GM19328 (cell line): ENCODE results near the gene STXBP6.
"Not testable (repeated sequence)": the region's sequence is repeated elsewhere in the genome, so short reads cannot be mapped to it uniquely, and the experiment has no call there.

Experiments
- ATAC-seq: cut with Tn5 transposase; IDR thresholded peaks from one replicate; pipeline ENCODE4 v1.9.1; 2021; ENCODE audit warnings: mild to moderate bottlenecking, moderate library complexity; ENCODE audit not compliant: unreplicated experiment

The STXBP6 gene

DNA sequence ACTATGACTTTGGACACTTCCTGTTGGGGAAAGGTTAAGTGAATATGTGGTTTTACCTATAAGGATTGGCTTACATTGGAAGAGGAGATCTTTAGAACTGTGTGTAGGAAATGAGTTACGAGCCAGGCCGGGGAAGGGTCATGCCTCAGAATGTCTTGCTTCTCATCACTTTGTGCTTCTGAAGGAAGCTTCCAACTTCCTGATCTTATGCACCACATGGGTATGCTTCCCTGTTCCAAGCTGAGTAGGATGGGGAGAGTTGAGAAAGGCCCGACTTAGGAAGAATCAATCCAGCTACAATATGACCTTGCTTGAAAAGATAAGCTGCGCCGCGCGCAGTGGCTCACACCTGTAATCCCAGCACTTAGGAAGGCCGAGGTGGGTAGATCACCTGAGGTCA lies 59.9 kb downstream of the STXBP6 start:
- no peak for ATAC-seq

DNA sequence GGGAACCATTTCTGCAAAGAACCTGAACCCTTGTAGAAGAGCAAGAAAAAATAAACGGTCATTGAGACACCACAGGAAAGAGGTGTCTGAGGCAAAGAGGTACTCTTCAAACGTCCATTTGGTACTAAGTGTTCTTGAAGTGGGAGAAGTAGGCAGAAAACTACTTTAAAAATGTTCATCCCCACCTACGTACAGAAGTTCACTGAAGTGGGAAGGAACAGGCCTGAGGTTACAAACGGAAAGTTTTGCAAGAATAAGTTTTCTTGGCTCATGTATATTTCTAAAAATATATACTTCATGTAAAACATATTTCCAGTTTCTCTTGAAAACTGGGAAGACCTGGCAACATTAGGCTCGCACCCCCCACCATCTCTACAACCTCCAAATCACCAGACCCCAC lies 61.2 kb downstream of the STXBP6 start:
- no peak for ATAC-seq

DNA sequence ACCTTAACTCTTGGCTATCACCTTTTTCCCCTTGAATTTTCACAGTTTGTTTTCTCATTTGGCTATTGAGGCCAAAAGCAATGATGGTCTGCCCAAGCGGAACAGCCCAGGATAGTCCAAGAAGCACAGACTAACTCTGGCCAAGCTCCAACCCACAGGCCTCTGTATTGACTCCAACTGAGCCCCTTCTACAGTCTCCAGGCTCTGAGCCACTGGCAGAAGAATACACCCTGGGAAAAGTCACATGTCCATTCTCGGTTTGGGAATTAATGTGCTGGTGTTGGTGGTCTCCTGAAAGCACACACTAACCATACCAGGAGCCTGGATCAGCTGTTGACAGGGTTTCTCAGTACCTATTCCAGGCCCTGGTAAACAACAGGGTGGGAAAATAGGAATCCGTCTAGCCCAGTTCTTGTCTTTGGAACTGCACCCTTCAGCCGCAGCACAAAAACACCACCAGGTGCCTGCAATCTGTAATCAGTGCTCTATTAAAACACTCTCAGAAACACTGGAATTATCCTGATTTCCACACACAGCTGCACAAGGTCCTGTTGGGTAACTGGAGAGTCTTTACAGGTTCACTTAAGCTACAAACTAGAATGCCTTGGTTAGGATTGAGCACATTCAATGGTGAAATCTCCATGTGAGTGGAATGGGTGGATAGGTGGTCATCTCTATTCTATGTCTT lies 63.6 kb downstream of the STXBP6 start:
- ATAC-seq, result no peak

DNA sequence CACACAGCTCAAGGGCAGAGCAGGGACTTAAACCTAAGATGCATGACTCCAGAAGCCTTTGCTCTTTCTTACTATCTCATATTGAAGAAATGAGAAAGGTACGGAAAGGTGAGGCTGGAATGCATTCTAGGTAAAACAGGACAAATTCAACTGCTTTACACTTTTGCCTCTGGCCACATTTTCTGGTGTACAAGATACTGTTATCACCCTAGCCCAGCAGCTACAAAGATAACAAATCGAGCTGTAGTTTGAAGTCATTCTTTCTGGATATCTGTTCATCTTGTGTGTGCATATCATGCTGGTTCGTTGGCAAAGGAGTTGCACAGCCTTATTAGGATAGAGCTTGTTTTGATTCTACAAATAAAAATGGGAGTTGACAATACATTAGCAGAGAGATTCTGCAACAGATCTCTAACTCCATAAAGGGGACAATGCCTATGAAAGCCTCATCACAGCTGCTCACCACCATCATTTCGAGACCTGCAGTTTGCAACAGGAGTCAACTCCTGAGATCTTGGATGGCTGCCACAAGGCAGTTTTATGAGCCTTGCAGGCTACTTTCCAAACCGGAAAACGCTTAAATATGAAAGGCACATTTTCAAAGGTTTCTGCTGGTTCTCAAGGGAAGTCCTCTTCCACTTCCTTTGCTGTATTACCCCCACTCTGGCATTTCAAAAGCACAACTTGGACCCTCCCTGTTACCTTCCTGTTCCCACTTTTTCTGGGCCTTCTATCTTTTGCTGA lies 64.9 kb downstream of the STXBP6 start:
- no peak for ATAC-seq

DNA sequence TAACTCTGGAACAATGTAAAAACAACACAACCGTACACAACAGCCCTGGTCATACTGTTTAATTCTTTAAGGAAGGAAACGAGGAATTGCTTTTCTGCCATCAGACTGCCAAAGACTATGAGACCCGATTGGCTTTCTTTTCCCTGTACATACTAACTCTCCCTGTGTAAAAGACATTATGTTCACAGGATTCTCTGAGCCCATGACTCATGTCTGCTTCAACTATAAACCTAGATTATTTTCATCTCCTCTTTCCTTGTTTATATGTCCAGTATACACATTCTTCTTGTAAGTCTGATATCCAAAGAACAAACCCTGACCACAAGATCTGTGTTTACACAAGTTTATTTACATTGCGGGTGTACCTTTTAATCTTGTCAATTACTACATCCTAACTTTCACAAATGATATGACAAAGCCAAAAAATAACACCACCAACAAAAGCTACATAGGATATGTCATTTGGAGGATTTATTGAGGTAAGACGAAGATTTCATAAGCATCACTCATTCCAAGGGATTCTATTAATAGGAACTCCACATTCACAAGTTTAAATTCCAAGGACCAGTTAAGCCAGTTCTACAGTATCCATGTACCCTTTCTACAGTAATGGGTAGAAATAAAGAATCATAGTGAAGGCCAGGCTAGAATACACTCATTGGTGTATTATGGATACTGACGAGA lies 67.3 kb downstream of the STXBP6 start:
- ATAC-seq, result no peak

DNA sequence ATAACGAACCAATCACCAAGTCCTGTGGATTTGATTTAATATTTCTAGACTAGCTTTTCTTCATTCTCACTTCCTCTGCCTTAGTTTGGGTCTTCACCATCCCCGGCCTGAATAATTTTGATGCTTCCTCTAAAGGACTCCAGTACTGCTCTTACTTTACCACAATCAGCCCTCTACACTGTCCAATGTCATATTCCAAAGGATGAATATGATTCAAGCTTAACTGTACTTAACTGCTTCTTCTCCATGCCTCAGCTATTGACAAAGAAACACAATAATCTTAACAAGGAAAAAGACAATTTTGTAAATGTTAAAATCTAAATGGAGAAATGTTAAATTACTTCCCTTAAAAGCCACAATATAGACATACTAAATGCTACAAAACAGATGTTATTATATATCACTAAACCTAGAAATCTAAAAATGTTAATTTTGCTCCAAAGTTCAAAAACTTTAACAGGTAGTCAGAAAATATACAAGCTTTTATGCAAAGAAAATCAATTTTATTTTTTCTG lies 70.2 kb downstream of the STXBP6 start:
- ATAC-seq, result no peak

DNA sequence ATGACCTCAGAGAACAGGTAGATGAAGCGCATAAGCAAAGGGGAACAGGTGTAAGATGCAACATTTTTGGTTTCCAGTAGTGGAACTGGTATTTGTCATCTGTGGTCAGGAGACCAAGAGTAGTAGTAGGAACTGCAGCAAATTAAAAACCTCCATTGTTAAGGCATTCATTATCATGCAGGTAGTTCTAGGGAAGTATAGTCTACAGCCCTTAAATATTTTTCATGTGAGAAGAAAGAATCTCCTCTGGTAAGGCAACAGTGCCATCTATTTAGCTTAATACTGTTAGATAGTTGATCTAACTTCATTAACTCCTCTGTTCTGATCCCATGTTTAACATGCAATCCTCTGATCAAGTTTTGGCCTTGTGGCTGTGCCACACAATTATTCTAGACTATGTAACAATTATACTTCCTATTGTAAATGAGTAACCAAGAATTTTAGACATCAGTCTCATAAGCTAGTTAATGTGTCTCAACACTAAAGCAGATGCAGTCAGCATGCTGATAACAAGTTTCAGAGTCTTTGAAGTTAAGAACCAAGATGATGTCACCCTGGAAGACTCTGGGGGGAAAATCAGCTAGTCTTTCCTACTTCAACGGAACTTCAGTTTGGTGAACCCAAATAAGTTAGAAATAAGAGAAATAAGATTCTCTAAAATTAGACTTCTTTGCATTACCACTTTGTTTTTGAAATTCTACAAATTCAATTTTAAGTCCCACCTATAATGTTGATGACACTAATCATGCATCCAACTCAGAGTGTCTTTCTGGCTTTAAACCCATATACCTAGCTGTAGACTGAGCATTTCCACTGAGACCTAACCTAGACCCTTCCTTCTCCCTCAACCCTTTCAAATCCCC lies 70.9 kb downstream of the STXBP6 start:
- peak; percentile 62 for ATAC-seq

DNA sequence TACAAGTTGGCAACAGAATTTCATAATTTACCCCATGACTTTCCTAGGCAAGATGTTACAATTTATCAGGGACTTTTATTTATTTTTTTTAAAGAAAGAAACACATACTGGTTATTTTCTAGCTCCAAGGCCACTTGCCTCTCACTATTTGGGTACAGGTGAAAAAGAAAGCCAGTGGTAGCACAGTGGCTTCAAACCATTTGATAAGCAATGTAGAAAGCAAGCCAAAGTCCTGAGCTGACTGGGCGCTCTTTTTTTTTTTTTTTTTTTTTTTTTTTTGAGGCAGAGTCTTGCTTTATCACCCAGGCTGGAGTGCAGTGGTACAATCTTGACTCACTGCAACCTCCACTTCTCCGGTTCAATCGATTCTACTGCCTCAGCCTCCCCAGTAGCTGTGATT lies 73.3 kb downstream of the STXBP6 start:
- ATAC-seq, result no peak

DNA sequence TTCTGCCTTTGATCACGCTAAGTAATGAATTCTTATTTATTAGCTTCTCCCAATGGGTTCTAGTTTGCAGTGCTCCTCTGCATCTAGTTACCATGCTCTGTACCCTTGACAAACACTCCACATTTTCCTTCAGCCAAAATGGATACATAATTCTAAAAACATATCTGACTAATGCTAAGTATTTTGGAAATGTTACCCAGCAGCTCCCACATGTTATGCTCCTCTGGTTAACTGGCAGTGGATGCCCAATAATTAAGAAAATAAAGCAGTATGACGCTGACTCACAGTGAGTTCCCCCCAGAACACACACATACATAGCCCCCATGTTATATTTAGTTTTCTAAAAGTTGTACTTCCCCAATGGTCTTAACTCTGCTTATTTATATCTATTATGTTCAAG lies 74.6 kb downstream of the STXBP6 start:
- ATAC-seq, result no peak

DNA sequence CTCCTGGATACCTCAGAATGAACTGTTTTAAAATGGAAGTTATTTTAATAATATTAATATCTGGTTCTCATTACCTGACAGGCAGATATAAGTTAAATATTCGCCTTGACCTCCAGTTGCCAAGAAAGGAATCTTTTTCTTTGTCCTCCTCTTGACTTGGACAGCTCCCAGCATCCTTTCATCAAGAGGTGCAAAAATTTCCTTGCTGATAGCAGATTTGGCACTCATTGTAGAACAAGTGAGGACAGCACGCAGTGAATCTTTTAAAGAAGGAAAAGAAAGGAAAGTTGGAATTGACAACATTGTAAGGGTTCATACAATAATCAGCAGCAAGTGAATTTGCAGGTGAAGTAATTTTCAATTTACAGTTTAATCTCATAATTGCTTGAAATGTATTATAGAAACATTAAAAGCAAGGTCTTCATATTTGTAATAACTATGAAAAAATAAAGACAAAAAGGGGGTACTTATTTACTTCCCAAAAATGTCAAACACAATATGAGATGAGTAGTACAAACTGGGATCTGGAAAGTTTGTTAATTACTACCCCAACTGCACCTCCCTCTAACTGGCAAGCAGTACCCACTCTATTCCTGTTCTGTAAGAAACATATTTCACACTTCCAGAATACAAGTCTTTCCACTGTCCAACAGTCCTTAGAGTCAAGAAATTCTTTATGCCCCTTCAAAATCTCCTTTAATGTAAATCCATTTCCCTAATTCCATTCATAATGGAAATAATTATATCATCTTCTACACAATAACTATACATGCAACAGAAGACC lies 75.2 kb downstream of the STXBP6 start:
- ATAC-seq, result no peak

DNA sequence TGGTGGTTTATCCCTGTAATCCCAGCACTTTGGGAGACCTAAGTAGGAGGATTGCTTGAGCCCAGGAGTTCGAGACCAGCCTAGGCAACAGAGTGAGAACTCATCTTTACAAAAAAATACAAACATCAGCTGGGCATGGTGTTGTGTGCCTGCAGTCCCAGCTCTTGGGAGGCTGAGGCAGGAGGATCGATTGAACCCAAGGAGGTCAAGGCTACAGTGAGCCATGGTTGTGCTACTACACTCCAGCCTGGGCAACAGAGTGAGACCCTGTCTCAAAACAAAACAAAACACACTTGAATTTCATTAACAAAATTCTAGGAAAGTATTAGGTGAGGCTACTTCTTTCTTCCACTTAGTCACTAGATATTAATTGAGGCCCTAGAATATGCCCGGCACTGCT lies 77.1 kb downstream of the STXBP6 start:
- ATAC-seq, result no peak

DNA sequence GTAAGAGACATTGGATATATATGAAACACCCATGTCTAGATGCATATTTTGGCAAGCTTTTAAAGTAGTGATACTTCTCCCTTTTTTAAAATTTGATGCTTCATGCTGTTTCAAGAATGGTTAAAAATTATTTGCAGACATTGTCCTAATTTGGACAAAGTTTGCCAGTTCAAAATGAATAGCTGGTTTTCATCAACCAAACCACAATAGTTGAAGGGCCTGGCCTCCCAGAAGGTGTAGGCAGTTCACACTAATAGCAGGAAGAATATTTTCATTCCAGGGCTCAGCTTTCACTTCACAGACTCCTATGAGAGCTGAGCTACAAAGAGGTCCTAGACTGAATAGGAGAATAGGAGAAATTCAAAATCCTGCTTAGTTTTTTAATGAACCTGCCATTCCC lies 78.7 kb downstream of the STXBP6 start:
- ATAC-seq, result no peak

DNA sequence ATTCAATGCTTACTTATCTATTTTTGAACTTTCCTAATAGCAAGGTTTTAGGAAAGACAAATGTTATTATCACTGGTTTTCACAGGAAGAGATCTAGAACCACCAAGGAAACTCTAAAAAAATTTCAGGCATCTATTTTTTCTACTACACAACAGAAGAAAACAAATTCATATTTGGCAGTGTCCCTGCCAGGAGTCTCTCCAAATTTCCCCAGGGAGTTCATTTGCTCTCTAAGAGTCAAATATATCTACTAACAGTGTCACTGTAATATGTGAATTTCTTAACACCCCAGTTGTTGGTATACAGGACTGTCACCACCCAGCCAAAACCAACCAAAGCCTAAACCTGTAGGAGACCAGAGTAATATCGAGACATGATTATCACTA lies 83.4 kb downstream of the STXBP6 start:
- no peak for ATAC-seq

DNA sequence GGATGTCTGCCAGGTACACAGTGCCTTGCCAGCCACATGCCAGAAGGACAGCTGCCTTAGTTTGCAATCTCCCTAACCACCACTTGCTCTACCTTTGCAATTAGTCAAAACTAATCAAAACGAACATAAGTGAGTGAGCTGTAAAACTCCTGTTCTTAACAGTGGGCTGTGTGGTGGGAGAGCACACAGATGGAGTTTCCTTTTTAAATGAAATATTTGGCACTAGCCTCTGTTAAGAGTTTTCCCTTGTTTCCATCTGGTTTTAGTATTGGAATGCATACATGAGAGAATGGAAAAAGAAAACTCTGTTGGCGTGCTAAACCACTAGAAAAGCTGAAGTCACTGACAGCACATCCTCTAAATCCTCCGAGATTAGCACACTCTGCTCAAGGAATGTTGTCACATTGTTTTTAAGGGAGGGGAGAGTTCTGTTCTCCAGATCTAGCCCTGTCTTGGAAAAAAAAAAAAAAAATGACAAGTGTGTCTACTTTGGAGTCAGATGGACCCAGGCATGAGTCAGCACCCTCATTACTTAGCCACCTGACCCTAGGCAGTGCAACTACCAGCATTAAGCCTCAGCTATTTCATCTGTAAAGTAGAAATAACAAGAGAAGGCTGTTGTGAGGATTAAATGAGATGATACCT lies 83.9 kb downstream of the STXBP6 start:
- ATAC-seq, result no peak

DNA sequence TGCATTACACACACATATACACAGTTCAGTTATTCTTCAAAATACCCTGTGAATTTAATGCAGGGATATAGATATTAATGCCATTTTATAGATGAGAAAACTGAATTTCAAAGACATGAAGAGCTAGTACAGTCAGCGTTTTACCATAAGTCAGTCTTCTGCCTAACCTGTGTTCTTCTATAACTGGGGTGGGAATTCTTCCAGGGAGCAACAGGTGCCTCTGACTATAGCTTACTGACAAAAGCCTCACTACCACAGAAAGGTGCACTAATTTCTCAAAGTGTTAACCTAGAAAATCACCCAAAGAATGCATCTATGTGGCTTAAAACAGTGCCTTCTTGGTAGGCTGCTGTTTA lies 84.4 kb downstream of the STXBP6 start:
- no peak for ATAC-seq

DNA sequence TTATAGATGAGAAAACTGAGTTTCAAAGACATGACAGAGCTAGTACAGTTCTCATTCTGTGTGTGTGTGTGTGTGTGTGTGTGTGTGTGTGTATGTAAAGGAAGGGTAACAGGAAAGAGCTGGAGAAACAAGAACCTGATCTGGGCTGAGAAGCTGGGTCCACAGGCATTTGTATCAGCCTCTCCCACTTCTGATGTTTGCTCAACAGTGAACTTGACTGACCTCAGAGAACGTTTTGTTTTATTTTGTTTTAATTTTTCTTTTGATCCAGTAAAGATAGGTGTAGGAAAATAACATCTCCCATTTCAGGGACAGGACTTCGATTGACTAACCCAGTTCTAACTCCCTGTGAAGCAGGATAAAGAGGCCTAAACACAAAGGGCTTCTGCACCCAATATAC lies 85.4 kb downstream of the STXBP6 start:
- ATAC-seq, result no peak

DNA sequence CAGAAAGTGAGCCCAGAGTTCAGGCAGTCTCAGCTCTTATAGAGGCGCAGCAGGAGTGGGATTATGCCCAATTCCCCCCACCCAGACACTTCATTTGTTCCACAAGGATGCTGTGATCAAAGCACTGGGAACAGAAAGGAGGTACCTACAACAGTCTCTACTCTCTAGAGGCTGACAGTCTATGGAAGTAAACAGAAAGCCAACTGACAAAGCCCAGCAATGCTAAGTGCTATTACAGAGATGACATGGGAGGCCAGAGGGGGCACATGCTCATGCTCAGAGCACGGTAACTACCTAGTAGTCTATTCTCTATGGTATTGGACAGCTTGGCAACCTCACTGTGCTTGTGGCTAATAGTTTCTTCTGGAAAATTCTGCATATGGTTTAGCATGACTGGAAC lies 85.9 kb downstream of the STXBP6 start:
- no peak for ATAC-seq

DNA sequence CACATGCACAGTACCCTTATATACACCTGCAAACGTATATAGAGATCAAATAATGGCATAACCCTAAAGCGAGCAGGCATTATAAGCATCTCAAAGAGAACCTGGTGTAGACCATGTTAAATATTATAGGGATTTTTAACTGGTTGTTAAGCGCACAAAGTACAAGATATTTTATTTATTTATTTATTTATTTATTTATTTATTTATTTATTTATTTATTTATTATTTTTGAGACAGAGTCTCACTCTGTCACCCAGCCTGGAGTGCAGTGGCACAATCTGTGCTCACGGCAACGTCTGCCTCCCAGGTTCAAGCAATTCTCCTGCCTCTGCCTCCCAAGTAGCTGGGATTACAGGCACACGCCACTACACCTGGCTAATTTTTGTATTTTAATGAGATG lies 87.8 kb downstream of the STXBP6 start:
- ATAC-seq, result not testable (repeated sequence)

DNA sequence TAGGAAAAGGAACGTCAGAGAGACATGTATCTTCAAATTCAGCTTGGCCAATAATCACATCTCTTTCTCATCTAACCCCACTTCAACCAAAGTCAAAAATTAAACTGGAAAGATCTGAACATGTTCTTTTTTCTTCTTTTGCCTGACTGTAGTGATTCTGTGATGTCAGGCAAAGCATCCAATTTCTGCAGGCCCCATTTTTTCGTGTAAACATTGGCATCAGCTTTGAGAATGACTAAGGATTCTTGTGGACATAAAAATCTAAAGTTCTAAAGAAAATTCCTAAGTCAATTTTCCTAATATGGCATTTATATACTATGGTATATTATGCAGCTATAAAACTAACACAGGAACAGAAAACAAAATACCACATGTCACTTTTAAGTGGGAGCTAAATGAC lies 89.1 kb downstream of the STXBP6 start:
- ATAC-seq, result no peak

DNA sequence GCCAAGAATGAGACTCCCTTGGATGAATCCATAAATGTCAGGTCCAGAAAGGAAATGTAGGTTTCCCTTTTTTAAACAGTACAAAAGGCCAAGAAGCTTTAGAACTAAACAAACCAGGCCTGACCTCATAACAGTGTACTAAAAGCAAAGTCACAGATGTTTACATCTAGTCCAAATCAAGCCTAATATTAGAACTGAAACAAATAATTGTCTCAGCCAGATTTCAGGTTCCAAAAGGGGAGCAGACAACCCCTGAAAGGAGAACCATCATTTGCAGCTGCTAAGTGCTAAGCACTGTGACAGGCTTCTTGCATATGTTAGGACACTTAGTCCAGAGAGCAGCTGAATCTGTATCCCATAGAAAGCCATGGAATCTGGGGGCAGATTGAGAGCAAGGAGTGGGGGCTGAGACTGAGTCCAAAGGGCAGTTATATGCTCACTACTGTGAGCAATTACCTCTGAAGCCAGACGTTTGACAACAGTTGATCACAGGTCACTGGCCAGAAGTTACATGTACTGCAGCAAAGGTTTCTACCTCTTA lies 90.1 kb downstream of the STXBP6 start:
- ATAC-seq, result peak; percentile 71
